Testis (tissue), 3 donors: ENCODE data around the gene PTPRN2. TPM values are rescaled to one million over a fixed set of nuclear protein-coding genes. Genes with fewer than 3 reads are reported as not detected.

Source experiments
- DNase-seq: peaks from one replicate; pipeline ENCODE4 v3.0.0-alpha.2; 2019
- H3K27ac ChIP-seq, 2 donors: fragments of 200-600 bp; sonication (generic); one replicate each; pipeline ENCODE4 v1.5.1; 2019
- H3K27me3 ChIP-seq: fragments of 200-600 bp; sonication (generic); one replicate; pipeline ENCODE4 v1.5.1; 2019
- H3K36me3 ChIP-seq: fragments of 200-600 bp; sonication (generic); one replicate; pipeline ENCODE4 v1.5.1; 2017; ENCODE audit warnings: low read depth; ENCODE audit errors: missing control alignments
- H3K4me1 ChIP-seq: fragments of 200-600 bp; sonication (generic); one replicate; pipeline ENCODE4 v1.5.1; 2019
- H3K4me3 ChIP-seq, 2 donors: fragments of 200-600 bp; sonication (generic); one replicate each; pipeline ENCODE4 v1.5.1; 2017 to 2019
- H3K9me3 ChIP-seq: fragments of 200-600 bp; sonication (generic); one replicate; pipeline ENCODE4 v1.5.1; 2017
- CTCF ChIP-seq, 3 experiments: fragments of 450-650 bp in 2 of 3; fragments of 200-600 bp in 1 of 3; sonication (generic) in 1 of 3; IDR thresholded peaks; one replicate each; pipeline ENCODE4 v1.5.1; 2016 to 2019; ENCODE audit warnings: antibody characterized with exemption in 3 of 3, mild to moderate bottlenecking in 2 of 3, moderate library complexity in 1 of 3
- POLR2A ChIP-seq: fragments of 450-650 bp; IDR thresholded peaks from one replicate; pipeline ENCODE4 v1.6.1; 2017; ENCODE audit warnings: antibody characterized with exemption, mild to moderate bottlenecking, moderate library complexity
- WGBS, 2 donors: methylation state at CpG; one replicate each; pipeline ENCODE4 v1.1.5; 2018; 5-methylcytosine and 5-hydroxymethylcytosine counted together
- intact Hi-C: fragments of 100-400 bp; cut with DNase I; formaldehyde crosslinking; loops from one replicate; pipeline ENCODE4 v1.15.1; 2023; ENCODE audit warnings: low total_unique reads
- polyA plus RNA-seq: library from polyadenylated mRNA; stranded (reverse); fragments of 350-450 nt; fragmentation: Illumina TruSeq; extraction: RNeasy Lipid Tissue Mini Kit (QIAGEN cat#74804); gene quantifications from one replicate; pipeline ENCODE4 v1.2.3, GENCODE V29; 2014; ENCODE audit warnings: low read depth, low replicate concordance; ENCODE audit not compliant: insufficient read depth
- total RNA-seq, 2 donors: library from RNA; depleted of rRNA; stranded (reverse); fragments of >200 nt; gene quantifications; one replicate each; pipeline ENCODE4 v1.2.3, GENCODE V29; 2016

The PTPRN2 gene
- total and polyA plus RNA-seq, 3 donors from 2014 or later, result 9.3 to 10.8 (median 9.8) TPM

DNA sequence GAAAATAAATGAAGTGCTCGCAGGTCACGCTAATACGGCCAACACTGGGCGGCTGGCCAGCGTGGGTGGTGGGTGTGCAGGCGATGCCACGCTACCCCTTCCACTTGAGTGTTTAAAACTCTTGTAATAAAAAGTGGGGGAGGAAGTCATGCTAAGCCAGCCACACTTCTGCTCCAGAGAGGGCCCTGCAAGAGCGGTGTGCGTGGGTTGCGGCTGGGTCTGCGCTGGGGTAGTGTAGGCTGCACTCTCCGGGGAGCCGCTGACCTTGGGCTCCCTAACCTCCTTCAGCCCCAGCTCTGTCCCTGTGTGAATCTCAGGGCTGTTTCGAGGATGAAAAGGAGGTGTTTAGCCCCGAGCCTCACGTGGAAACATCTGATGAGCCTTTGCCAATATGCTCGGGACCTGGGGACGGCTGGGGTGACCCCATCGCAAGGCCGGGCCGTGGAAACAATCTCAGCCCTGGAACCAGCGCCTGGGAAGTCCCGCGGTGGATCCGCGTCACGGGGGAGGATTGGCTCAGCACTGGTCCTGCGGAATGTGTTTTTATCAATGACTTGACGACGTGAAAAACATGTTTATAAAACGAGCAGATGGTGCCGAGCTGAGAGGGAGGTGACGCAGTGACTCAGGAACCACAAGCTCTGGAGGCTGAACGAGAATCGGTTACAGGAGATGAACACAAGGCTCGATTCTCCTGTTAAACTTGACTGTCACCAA lies 972.4 kb downstream of the PTPRN2 start:
- 51 to 52% methylated on average over 30 to 36 of the region's 36 CpGs for WGBS, 2 donors
- Histone ChIP-seq H3K4me1 (peaks cover 27% of the 10 kb centered on the region), H3K4me3 (no peak overlapping the region), H3K27ac (peak overlapping the region; percentile 81 to 83), H3K9me3 (no peaks in the 10 kb centered on the region), H3K36me3 (no peaks in the 10 kb centered on the region), H3K27me3 (no peaks in the 10 kb centered on the region)
- intact Hi-C loops, result no loop called here
- no peak for TF ChIP-seq CTCF (IDR thresholded peaks at IDR 0.05)
- no peak for TF ChIP-seq POLR2A
- peak; percentile 87 for DNase-seq

DNA sequence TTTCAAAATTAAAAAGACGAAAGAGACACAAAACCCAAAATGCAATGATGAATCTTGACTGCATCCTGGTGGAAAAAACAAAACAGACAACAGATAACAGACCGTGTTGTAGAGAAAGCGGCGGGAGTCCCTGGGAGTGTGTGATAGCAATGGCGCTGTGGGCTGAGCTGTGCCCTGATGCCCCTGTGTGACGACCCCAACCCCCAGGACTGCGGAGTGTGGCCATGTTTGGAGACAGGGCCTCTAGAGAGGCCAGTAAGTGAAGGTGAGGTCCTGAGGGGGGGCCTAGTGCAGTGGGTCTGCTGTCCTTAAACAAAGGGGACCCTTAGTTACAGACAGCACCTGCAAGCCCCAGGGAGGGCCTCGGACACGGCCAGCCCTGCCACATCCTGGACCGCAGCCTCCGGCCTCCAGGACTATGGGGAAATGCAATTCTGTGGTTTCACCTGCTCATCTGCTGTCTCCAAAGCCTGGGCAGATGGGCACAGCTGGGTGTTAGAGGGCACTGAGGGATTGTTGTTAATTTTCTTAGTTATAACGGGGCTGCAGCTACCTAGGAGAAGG lies 973.1 kb downstream of the PTPRN2 start:
- H3K4me3 ChIP-seq, result no peak overlapping the region
- no peaks in the 10 kb centered on the region for H3K9me3 ChIP-seq
- peaks cover 27% of the 10 kb centered on the region for H3K4me1 ChIP-seq
- no peaks in the 10 kb centered on the region for H3K27me3 ChIP-seq
- DNase-seq, result no peak
- intact Hi-C loops, result no loop called here
- 69 to 80% methylated on average over 12 of the region's 12 CpGs for WGBS, 2 donors
- TF ChIP-seq POLR2A (no peak), CTCF (IDR thresholded peaks at IDR 0.05) (no peak)
- H3K36me3 ChIP-seq, result no peaks in the 10 kb centered on the region
- H3K27ac ChIP-seq, result peak overlapping the region; percentile 81 to 83

DNA sequence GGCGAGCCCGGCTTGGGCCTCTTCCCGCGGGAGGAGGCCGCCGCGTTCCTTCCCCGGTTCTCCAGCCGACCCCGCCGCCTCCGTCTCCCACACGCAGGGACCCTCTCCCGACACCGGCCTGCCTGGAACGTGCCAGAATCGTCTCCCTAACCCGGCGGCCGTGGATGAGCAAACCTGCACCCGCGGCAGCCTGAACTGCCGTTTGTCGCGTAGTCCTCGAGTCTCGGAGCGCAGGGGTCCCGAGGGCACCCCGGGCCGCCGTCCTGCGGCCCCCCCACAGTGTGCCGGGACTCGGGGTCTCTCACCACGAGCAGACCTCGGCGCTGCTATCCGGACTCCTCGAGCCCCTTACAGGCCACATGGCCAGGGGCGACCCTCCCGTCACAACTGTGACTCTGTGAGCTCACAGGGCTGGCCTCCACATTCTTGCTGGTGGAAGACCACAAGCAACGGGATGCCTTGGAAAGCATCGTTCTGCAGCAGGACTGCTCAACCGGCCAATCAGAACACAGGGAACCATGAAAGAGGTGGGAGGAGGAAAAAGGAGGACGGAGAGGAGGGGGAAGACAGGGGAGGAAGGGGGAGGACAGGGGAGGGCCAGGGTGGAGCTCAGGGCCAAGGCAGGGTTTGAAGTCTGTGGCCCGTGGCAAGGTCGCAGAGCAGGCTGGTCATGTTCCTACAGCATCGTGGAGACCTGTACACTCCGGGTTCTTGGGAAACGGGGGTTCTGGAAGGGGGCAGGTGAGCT lies 973.9 kb downstream of the PTPRN2 start:
- intact Hi-C loops, result no loop called here
- peak overlapping the region; percentile 56 to 67 for H3K4me3 ChIP-seq
- H3K9me3 ChIP-seq, result no peaks in the 10 kb centered on the region
- H3K27ac ChIP-seq, result peak overlapping the region; percentile 81 to 83
- peak; percentile 41 for DNase-seq
- no peak for TF ChIP-seq CTCF (IDR thresholded peaks at IDR 0.05)
- TF ChIP-seq POLR2A, result no peak
- no peaks in the 10 kb centered on the region for H3K36me3 ChIP-seq
- WGBS, 2 donors, result 44 to 58% methylated on average over 32 to 42 of the region's 51 CpGs
- H3K4me1 ChIP-seq, result peaks cover 27% of the 10 kb centered on the region
- H3K27me3 ChIP-seq, result no peaks in the 10 kb centered on the region

- H3K4me1 ChIP-seq, result peaks cover 27% of the 10 kb centered on the region
- peak overlapping the region; percentile 35 to 56 for H3K27ac ChIP-seq
- intact Hi-C loops, result no loop called here
- 27 to 41% methylated on average over 11 to 78 of the region's 79 CpGs for WGBS, 2 donors
- no peaks in the 10 kb centered on the region for H3K36me3 ChIP-seq
- peak overlapping the region; percentile 56 to 67 for H3K4me3 ChIP-seq
- DNase-seq, result peak; percentile 40
- TF ChIP-seq CTCF (IDR thresholded peaks at IDR 0.05), result no peak
- TF ChIP-seq POLR2A, result no peak
- H3K27me3 ChIP-seq, result no peaks in the 10 kb centered on the region
- no peaks in the 10 kb centered on the region for H3K9me3 ChIP-seq
Observed at GRCh38 chr7:157612664-157613561, 974.7 kb downstream of the PTPRN2 start.
